ENCODE measurements around the gene C9.
"Not testable (repeated sequence)": the region's sequence is repeated elsewhere in the genome, so short reads cannot be mapped to it uniquely, and the experiment has no call there.

Gene C9

GRCh38 chr5:39319395-39319794 lies 44.9 kb downstream of the C9 start:
- no peak for DNase-seq

DNA sequence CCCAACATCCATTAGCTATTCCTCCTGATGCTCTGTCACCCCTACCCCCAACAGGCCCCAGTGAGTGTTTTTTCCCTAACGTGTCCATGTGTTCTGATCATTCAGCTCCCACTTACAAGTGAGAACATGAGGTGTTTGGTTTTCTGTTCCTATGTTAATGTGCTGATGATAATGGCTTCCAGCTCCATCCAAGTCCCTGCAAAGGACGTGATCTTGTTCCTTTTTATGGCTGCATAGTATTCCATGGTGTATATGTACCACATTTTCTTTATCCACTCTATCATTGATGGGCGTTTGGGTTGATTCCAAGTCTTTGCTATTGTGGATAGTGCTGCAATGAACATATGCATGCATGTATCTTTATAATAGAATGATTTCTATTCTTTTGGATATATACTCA lies 47.8 kb downstream of the C9 start:
- not testable (repeated sequence) for DNase-seq

- no peak for DNase-seq
Observed at GRCh38 chr5:39315995-39316394, 48.3 kb downstream of the C9 start.

DNA sequence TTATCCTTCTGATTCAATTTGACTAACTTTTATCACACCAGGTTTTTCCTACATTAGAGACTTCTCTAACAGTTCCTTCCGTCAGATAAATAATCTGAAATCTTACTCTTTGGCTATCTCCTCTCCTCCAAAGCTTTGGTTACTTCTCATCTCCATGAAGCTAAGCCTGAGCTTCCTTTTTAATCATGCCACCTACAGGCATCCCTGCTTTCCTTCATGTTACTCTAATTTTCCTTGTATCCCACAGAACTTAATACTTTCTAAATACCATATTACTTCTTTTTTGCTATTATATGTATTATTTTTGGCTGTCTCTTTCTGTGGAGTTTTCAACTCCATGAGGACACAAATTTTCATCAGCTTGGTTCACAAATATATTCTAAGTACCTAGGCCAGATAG lies 49.7 kb downstream of the C9 start:
- DNase-seq = no peak

- DNase-seq = no peak
Observed at GRCh38 chr5:39309534-39309933, 54.8 kb downstream of the C9 start.

DNA sequence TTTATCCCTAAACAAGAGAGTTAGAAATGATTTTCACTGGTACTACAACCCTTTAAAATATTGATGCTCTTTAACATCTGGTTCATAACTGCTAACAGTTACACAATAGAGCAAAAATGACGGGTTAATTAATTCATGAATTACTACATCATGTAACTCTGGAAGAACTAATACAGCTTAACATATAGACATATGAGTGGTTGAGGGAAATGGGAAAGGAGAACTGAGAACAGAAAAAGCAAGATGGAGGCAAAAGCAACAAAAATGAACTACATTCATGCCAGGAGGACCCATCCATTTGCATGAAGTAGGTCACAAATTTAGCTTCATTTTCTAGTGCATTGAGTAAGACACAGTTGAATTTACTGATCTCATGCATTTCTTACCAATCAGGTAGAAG lies 61.8 kb downstream of the C9 start:
- no peak for DNase-seq

GRCh38 chr5:39301406-39301805 lies 62.9 kb downstream of the C9 start:
- no peak for DNase-seq

GRCh38 chr5:39299962-39300361 lies 64.3 kb downstream of the C9 start:
- DNase-seq = no peak

- DNase-seq = no peak
Observed at GRCh38 chr5:39294736-39295135, 69.6 kb downstream of the C9 start.

GRCh38 chr5:39284552-39284951 lies 79.7 kb downstream of the C9 start:
- no peak for DNase-seq

DNA sequence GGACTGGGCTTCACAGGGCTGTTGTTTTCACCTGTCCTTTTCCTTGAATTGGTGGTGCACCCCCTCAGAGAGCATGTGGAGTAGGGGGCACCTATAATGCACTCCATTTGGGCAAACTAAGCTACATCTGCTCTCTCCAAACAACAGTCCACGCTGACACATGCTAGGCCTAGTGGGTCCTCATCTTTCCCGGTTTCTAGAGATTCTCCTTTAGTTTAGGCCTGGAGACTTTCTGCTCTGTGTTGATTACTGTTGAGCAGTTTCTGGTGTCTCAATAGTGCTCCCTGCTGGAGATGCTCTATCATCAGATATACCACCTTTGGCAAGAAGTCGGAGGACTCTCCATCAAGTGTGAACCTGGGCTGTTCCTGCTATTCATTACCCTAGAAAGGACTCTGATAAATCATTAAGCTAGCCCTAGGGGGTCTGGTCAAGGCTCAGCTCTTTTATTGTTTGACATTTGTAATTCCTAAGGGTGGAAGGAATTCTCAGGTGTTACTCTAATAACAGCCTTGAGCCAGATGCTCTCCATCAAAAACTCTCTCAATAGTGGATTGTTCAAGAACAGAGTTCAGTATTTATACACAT lies 81.0 kb downstream of the C9 start:
- peak; percentile 80 to 85 for DNase-seq

DNA sequence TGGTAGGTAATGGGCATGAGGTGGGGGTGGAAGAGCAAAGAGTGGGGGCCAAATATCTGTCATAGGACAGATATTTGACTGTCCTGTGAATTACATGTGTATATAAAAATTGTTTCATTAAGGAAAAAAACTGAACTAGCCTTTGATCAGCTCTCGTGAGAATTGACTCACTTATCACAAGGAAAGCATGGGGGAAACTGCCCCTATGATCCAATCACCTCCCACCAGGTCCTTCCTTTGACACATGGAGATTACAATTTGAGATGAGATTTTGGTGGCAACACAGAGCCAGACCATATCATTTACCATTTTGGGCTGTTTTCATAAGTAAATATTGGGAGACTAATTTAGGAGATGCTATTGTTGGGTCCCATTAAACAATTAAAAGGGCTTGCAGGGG lies 81.7 kb downstream of the C9 start:
- no peak for DNase-seq

- DNase-seq = not testable (repeated sequence)
Observed at GRCh38 chr5:39275865-39276264, 88.4 kb downstream of the C9 start.

GRCh38 chr5:39274398-39275085 lies 89.8 kb downstream of the C9 start:
- DNase-seq = peak; percentile 60 to 76

- peak in 1 of 2 experiments; percentile 11 for DNase-seq
Observed at GRCh38 chr5:39273314-39273954, 90.9 kb downstream of the C9 start.

- not testable (repeated sequence) for DNase-seq
Observed at GRCh38 chr5:39272869-39273231, 91.4 kb downstream of the C9 start.

- DNase-seq = peak; percentile 80 to 81
Observed at GRCh38 chr5:39270225-39270848, 94.0 kb downstream of the C9 start.

GRCh38 chr5:39267186-39267585 lies 97.1 kb downstream of the C9 start:
- DNase-seq = no peak

- peak in 1 of 2 experiments; percentile 3 for DNase-seq
Observed at GRCh38 chr5:39266442-39266841, 97.9 kb downstream of the C9 start.

GRCh38 chr5:39264528-39264927 lies 99.8 kb downstream of the C9 start:
- DNase-seq = no peak

DNA sequence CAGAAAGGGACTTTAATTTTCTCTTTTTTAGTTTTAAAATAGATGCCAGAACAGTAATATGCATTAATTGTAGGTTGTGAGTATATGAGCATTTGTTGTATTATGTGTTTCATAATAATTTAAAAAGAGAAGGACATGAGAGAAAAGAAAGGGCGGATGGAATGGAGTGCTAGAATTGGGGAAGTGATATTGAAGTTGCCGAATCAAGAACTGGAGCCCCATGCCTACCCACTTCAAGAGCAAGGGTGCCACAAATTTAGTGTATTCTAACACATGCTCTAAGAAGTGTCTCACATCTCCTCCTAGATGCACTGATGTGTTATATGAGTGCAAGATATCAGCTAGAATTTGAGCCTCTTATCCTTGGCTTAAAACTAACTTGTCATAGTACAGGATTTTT lies 101.3 kb downstream of the C9 start:
- peak in 1 of 2 experiments; percentile 7 for DNase-seq

DNA sequence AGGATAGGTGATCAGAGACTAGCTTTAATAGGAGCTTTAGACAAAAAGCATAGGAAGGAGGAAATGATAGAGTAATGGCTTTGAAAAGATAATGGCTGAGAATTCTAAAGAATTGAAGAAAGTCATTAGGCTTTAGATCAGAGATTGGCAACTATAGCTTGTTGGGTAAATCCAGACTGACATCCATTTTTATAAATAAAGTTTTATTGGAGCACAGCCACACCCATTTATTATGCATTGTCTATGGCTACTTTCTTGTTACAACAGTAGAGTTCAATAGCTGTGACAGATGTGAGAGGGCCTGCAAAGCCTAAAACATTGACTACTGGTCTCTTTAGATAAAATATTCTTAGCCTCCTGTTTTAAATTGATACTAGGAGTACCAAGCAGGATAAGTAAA lies 104.2 kb downstream of the C9 start:
- no peak for DNase-seq

GRCh38 chr5:39257554-39257953 lies 106.7 kb downstream of the C9 start:
- no peak for DNase-seq
